MM.1S (cell line): ENCODE results near the gene PCDH8.

Source experiments
- EZH2 ChIP-seq: fragments of 300-600 bp; sonication (generic); optimal IDR thresholded peaks from 2 replicates; pipeline ENCODE3; 2017; ENCODE audit warnings: low read depth, mild to moderate bottlenecking, antibody characterized with exemption, low read length, mixed read lengths
- EZH2phosphoT487 ChIP-seq: fragments of 300-600 bp; sonication (generic); IDR thresholded peaks from 2 replicates; pipeline ENCODE4 v1.6.1; 2018; ENCODE audit warnings: antibody characterized with exemption, low read length
- TF ChIP-seq, protein P1 (sequence below): fragments of 300-600 bp; sonication (generic); IDR thresholded peaks from 2 replicates; pipeline ENCODE4 v1.5.1; 2016; ENCODE audit warnings: antibody characterized with exemption, low read length, mixed read lengths

DNA sequence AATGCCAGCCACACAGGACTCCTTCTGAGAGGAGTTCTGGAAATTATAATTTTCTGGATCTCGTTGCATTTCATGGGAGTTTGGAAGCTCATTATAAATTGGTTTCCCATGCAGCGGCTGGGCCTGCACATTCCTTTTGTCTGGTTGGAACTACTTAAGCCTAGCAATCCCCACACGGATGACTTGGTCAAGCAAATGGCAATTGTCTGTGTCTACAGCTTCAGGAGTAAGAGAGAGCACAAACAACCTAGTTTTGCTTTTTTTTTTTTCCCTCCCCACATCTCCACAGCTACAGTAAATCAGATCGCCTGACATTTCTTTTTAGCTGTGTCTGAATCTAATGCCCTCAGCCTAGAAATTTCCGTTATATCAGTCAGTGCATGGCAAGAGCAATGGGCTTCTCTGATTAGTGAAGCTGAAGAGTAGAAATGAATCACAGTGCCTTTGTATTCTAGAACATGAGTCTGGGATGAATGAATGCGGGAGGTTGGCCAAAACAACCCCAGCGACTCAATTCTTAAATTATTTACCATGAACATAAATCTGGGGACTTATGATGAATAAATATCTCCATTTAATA, 15.1 kb downstream of the PCDH8 start:
- TF ChIP-seq, protein P1, sequence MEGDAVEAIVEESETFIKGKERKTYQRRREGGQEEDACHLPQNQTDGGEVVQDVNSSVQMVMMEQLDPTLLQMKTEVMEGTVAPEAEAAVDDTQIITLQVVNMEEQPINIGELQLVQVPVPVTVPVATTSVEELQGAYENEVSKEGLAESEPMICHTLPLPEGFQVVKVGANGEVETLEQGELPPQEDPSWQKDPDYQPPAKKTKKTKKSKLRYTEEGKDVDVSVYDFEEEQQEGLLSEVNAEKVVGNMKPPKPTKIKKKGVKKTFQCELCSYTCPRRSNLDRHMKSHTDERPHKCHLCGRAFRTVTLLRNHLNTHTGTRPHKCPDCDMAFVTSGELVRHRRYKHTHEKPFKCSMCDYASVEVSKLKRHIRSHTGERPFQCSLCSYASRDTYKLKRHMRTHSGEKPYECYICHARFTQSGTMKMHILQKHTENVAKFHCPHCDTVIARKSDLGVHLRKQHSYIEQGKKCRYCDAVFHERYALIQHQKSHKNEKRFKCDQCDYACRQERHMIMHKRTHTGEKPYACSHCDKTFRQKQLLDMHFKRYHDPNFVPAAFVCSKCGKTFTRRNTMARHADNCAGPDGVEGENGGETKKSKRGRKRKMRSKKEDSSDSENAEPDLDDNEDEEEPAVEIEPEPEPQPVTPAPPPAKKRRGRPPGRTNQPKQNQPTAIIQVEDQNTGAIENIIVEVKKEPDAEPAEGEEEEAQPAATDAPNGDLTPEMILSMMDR: no peak
- no peak for TF ChIP-seq EZH2
- no peak for TF ChIP-seq EZH2phosphoT487
